Middle frontal gyrus (tissue), 1 donor: ENCODE results near the gene ZNF202.
"Not testable (repeated sequence)": the region's sequence is repeated elsewhere in the genome, so short reads cannot be mapped to it uniquely, and the experiment has no call there.

Experiments
- DNase-seq: peaks from one replicate; pipeline ENCODE4 v3.0.0-alpha.2; 2015; ENCODE audit warnings: low spot score; ENCODE audit errors: extremely low spot score

The ZNF202 gene

DNA sequence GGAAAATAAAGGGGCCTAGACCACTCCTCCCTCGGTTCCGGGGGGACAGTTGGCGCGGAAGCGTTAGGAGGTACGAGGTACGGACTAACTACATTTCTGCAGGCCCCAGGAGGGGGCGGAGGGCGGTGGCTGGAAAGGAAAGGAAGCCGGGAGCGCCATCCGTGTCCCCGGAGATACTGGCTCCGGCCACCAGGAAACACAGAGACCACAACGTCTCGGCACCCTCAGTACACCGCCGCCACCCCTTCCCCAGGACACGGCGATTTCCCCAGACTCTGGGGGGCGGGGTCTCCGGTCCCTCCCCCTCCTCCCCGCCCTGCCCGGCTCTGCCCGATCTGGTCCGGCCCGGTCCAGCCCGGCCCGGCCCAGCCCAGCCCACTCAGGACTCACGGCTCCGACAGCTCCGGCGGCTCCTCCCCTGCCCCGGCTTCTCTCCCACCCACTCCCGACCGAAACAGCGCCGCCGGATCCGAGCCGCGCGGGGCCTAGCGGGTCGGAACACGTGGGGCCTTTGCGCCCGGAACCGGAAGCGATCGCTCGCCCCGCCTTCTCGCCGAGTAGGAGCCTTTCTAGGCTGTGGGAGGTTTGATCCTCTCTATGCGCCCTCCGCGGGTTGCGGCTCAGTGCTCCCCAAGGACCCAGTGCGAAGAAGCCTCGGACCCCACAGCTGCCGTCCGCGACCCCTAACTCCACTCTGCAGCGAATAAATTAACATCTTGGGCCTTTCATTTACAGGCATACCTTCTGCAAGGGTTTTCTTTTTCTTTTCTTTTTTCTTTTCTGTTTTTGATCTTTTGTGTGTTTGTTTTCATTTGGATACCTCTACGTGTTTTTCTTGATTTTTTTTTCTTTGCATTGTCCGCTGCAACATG is at the start of gene ZNF202:
Gene ZNF202 (minus strand): TSS at position 502 of the 872 bp plus-strand sequence. CDS start 10,772 bp downstream, outside the sequence.
- peak; percentile 88 for DNase-seq

DNA sequence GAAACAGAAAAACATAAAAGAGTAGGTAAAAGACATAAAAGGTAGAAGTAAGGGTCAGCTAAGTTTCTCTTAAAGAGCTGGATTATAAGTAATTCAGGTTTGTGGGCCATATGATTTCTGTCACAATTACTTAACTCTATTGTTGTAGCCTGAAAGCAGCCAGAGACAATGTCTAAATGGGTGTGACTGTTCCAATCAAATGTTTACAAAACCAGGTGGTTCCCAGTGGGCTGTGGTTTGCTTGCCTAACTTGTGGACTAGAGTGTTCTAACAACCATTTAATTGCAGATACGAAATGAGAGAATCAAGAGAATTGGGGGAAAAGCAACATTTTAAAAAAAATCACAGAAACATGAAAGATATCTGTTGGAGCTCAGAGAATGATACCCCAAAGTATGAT is 42.1 kb upstream of the ZNF202 start:
- no peak for DNase-seq

DNA sequence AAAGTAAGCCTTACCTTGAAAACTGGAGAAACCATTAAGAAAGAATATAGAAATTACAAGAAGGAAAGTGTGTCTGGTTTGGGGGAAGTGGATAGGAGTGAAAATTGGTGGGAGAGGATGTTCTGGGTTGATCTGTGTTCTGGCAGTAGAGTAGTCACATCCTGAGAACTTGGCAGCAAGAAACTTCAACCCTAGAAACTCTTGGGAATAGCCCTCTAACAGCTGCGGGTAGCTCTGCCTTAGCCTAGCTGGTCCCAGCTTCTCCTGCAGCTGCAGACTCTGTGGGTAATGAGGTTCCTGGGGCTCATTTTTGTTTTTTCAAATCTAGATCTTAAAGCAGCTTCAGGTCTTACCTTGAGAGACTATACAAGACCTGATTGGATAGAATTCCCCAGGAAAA is 37.1 kb upstream of the ZNF202 start:
- DNase-seq: no peak

- DNase-seq: no peak
These were observed 34.5 kb upstream of the ZNF202 start for GRCh38 chr11:123775715-123776549.

- DNase-seq: no peak
These were observed 33.8 kb upstream of the ZNF202 start for GRCh38 chr11:123775289-123775688.

GRCh38 chr11:123773959-123774358 is 32.5 kb upstream of the ZNF202 start:
- no peak for DNase-seq

- DNase-seq: no peak
These were observed 31.6 kb upstream of the ZNF202 start for GRCh38 chr11:123773026-123773425.

DNA sequence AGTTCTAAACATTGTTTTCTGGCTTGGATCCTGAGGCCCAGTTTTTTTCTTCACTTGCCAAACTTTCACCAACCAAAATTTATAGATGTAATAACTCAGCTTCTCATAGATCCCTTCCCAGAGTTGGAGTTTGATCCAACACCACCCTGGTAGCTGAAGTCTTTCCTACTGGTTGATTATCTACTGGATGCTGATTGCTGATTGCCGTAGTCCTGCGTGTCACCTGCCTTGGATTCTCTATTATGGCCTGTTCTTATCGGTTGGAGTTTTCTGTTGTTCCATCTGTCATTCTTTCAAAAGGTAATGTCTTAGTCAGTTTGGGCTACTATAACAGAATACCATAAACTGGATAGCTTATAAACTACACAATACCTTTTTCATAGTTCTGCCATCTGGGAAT is 30.2 kb upstream of the ZNF202 start:
- DNase-seq: no peak

DNA sequence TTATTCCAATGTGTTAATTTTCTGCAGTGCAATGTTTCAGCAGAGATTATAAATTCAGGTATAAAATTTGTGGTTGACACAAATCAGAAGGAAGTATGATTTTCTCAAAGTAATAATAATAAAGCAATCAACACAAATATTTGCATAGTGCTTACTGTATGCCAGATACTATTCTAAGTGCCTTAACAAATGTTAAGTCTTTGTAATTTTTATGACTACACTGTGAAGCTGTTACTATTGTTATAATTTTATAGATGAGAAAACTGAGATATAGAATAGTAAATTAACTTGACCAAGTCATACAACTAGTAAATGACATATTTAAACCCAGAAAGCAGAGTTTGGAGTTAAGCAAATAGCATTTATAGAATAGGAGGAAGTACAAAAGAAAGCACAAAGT is 29.3 kb upstream of the ZNF202 start:
- DNase-seq: no peak

DNA sequence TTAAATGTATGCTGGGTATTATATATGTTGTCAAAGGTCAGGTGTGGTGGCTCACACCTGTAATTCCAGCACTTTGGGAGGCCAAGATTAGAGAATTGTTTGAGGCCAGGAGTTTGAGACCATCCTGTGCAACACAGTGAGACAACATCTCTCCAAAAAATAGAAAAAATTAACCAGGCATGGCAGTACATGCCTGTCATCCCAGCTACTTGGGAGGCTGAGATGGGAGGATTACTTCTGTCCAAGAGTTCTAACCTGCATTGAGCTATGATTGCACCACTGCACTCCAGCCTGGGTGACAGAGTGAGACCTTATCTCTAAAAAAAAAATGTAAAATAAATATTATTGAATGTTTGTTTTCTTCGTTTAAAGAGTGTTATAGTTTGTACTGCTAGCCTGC is 24.1 kb upstream of the ZNF202 start:
- no peak for DNase-seq

DNA sequence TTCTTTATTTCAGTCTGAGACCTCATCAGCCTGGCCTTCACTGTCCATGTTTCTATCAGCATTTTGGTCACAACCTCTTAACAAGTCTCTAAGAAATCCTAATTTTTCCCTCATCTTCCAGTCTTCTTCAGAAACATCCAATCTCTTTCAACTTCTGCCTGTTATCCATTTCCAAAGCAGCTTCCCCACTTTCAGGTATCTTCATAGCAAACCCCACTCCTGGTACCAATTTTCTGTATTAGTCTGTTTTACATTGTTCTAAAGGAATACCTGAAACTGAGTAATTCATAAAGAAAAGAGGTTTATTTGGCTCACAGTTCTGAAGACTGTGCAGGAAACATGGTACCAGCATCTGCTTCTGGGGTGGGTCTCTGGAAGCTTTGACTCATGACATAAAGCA is 21.0 kb upstream of the ZNF202 start:
- no peak for DNase-seq

GRCh38 chr11:123760894-123761293 is 19.4 kb upstream of the ZNF202 start:
- DNase-seq: no peak

DNA sequence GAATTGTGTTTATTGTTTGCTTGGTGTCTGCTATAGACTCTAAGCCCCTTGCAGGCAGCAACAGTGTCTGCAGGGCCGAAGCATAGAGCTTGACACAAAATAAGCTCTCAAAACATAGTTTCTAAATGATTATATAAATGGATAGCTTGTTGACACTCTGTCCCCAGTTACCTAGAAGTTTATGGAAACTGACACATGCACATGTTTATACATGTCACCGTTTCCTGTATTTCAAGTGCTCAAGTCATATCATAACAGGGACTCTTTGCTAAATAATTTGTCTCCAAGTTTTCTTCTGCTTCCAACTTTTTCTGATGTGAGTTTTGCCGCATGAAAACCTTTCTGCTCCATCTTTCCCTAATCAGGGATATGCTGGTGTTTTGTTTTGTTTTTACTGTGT is 16.5 kb upstream of the ZNF202 start:
- no peak for DNase-seq

- DNase-seq: no peak
These were observed 14.4 kb upstream of the ZNF202 start for GRCh38 chr11:123755813-123756212.

DNA sequence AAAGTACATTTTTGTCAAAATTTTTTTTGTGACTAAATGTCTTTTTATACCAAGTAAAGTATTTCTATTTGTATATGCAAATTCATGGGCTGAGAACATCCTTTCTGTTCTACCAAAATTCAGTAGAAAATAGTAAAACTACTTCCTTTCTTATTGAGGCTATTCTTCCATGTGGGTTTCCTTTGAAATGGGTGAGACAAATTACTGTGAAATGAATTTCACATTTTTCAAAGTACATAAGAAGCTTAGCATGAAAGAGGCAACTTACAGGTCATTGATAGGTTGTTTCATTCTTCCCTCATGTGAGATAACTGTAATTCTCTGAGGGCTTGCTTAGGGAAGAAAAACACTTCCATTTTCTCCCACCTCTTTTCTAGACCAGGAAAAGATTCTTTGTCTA is 13.9 kb upstream of the ZNF202 start:
- DNase-seq: no peak

DNA sequence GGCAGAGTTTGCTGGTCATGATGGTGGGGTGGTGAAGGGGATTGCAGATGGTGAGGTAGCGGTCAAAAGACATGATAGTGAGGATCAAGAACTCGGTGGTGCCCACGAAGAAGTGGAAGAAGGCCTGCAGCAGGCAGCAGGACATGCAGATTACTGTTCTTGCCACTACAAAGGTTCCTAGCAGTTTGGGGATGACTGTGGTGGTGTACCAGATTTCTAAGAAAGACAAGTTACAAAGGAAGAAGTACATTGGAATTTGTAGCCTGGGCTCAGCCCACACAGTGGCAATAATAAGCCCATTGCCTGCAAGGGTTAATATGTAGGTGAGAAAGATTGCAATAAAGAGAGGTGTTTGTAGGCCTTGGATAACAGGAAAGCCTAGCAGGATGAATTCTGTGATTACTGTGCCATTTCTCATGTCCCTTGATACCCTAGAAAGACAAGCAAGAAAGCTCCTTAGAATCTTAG is 12.7 kb upstream of the ZNF202 start, which contains the start of gene OR6X1:
Gene OR6X1 (minus strand): TSS at position 418 of the 468 bp plus-strand sequence. CDS start 0 bp downstream, at position 418.
- DNase-seq: no peak

DNA sequence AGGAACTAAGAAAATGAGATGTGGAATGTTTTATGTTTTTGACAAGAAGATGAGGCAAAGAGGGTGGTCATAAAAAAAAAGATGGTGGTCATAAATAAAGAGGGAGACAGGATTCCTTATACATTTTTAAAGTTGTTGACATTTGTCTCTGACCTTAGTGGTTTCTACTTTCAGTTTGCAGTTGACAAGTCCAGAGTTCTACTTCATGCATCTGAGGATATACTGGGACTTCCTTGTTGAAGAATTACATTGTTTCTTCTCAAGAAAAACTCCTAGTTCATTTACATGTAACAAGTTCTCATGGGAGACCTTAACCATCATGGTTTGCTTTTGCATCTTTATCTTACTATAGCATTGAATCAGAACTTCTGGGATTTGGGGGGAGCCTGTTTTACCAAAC is 11.7 kb upstream of the ZNF202 start:
- DNase-seq: no peak

DNA sequence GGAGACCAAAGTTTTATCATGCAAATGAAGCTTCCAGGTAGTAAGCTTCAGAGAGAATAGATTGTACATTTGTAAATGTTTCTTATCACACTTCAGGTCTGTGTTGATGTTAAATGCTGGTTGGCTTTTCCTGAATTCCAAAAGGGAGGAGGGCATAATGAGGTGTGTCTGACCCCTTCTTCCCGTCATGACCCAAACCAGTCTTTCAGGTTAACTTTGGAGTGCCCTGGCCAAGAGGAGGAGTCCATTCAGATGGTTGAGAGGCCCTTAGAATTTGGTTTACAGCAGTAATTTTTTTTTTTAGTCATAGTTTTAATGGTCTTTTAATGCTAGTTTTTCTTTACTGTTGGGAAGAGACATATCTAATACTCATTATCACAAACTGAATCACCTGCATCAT is 10.3 kb upstream of the ZNF202 start:
- no peak for DNase-seq

- DNase-seq: not testable (repeated sequence)
These were observed 6.9 kb upstream of the ZNF202 start for GRCh38 chr11:123748349-123748748.

DNA sequence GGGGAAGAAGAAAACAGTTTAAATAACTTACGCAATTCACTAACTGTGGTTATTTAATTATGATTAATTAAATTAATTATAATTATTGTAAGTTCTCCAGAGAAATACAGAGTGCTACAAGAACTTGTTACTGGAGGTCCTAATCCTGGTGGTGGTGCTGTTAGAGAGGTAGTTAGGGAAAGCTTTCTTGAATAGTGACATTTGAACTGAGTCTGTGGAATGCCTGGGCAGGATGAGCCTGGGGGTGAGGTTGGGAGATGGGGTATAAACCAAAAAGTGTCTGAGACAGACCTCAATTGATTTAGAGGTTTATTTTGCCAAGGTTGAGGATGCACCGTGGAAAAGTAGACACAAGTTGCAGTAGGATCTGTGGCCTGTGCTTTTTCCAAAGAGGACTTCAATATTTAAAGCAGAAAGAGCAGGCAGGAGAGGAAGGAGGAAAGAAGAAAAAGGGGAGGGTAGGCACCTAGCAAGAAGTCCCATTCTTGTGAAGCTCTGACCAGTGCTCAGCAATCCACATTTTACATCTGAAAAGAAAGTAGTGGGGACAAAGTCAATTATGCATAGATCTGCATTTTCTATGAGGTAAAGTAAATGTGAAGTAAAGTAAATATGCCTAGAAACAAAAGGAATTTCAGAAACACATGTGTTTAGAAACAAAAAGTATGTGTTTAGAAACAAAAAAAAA is 4.4 kb upstream of the ZNF202 start:
- no peak for DNase-seq

DNA sequence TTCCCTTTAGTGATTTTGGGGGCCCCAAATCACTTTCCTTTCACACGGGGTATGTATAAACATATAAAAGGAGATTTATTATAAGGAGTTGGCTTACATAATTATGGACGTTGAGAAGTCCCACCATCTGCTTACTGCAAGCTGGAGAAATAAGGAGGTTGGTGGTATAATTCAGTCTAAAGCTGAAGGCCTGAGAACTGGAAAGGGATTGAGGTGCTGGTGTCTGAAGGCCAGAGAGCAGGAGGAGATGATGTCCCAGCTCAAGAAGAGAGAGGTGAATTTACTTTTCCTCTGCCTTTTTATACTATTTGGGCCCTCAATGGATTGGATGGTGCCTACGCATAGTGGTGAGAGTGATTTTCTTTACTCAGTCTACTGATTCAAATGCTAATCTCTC is 1.3 kb upstream of the ZNF202 start:
- DNase-seq: no peak
